ENCODE data around the gene RASGRF1.

GRCh38 chr15:79078003-79078402, 12.6 kb downstream of the RASGRF1 start:
- TF ChIP-seq CTCF (optimal IDR thresholded peaks at IDR 0.05 in 1 of 3, IDR thresholded peaks at IDR 0.05 in 1 of 3, conservative IDR thresholded peaks at IDR 0.05 in 1 of 3; ENCODE audit: extremely low read depth in 1 of 3, insufficient read depth in 2 of 3, low read length in 3 of 3) (no peak), EZH2 (IDR thresholded peaks at IDR 0.05; ENCODE audit: low read length) (no peak)
